Stimulated activated CD8-positive, alpha-beta memory T cell treated with anti-CD3 and anti-CD28 coated beads, Interleukin-12 subunit alpha, Interleukin-12 subunit beta, amount 100 ng/mL, for 24 hours (primary cell): Measurements from ENCODE around the gene CLCNKA.
A peak's percentile ranks its signal among the peaks of the same experiment; 100 is the strongest.

Experiments used
- DNase-seq: peaks from one replicate; pipeline ENCODE4 v3.0.0-alpha.2; 2020; ENCODE audit errors: extremely low read depth

CLCNKA gene

DNA sequence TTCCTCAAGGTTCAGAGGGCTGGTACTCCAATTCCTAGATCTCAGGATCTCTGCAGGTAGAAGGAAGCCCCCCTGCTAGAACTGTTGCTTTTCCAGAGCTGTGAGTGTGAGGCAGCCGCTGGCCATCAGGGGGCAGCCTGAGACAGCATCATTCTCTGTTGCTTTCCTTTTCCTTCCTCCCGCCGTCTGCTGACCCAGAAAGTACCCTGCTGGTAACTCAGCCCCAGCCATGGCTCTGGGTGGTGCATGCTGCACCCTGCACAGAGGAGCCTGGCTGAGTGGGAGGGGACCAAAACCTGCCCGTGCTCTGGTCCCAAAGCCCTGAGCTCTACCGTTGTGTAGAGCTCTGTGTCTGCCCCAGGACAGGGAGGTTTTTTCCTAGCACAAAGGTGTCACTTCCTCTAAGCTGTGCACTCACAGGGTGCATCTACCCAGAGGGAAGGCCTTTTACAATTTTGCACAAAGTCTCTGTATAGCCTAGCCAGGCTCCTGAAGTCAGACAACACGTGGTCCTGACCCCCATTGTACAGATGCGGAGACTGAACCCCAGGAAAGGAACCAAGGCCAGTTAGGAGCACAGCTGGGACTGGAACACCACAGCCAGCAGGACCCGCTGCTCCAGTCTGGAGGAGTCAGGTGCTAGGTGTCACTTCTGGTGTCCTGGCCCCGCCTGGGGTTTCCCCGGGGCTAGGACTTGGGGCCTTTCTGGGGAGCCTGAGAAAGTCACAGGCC lies 57.3 kb downstream of the CLCNKA start:
- DNase-seq, result peak; percentile 31

DNA sequence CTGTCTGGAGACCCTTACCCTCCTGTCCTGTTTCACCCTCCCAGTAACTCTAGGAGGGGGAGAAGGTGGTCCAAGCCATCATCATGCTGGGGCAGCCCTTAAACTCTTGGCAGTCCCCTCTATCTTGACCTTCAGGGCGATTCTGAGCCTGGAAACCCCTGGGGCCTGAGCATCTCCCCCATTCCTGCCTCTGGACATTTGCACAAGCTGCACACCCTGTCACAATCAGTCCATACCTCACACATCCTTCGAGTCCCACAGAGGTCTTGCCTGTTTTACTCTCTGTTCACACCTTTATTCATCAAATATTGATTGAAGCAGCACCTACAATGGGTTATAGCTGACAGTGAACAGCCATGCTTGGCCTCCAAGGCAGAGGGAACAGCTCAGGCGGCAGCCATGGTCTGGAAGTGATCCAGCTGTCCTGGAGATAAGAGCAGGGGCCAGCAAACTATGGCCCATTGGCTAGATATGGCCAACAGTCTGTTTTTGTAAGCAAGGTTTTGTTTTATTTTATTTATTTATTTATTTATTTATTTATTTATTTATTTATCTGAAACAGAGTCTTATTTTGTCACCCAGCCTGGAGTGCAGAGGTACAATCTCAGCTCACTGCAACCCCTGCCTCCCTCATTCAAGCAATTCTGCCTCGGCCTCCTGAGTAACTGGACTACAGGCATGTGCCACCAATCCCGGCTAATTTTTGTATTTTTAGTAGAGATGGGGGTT lies 58.8 kb downstream of the CLCNKA start:
- DNase-seq, result no peak

- no peak for DNase-seq
These were observed 59.8 kb downstream of the CLCNKA start for GRCh38 chr1:16081636-16082035.

DNA sequence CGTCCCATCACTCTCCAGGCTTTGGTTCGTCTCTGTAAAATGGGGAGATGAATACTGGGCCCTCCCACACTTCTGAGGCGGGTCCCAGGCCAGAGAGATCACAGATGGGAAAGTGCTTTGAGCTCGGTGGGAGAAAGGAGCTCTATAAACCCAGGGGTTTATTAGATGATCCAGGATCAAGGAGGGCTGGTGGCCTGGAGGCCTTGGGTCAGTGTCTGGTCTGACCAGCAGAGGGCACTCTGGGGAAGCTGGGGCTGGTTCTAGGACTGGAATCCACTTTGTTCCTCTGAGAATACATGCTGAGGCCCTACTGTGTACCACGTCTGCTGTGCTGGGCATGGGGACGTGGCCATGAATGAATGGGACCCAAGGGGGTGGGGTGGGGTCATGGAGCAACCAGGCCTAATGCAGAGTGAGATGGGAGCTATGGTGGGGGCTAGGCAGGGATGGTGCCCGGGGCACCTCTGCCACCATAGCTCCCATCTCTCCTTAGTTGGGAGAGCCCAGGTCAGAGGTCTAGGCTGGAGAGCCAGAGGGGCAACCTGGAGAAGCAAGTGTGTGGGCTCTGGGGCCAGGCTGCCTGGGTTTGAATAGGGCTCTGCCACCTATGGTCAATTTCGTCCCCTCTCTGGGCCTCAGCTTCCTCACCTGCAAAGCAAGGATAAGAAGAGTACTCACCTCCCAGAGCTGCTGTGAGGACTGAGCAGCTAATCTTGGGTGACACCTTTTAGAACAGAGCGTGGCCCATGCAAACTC lies 60.6 kb downstream of the CLCNKA start:
- no peak for DNase-seq

GRCh38 chr1:16083486-16083885 lies 61.6 kb downstream of the CLCNKA start:
- DNase-seq, result no peak
